ENCODE measurements around the gene BDNF. TPM values are rescaled to one million over a fixed set of nuclear protein-coding genes. Genes with fewer than 3 reads are reported as not detected.

Gene BDNF
- total RNA-seq, 2 experiments from 2014 or later: not detected

- Histone ChIP-seq H2AFZ (ENCODE audit: low read length) (no peak overlapping the region), H3K9me3 (ENCODE audit: low read length) (no peaks in the 10 kb centered on the region), H3K79me2 (ENCODE audit: insufficient read depth, low read depth, low read length) (no peaks in the 10 kb centered on the region), H3K9me2 (ENCODE audit: insufficient read depth, low read length) (no peaks in the 10 kb centered on the region), H3K4me1 (ENCODE audit: insufficient read depth, low read length, poor library complexity, severe bottlenecking) (no peaks in the 10 kb centered on the region), H3K36me3 (ENCODE audit: insufficient read depth, low read length) (no peaks in the 10 kb centered on the region), H4K20me1 (ENCODE audit: insufficient read depth, low read length) (no peaks in the 10 kb centered on the region), H3K4me2 (ENCODE audit: low read length) (no peak overlapping the region), H3K4me3 (ENCODE audit: low read depth, low read length, poor library complexity, severe bottlenecking) (no peak overlapping the region), H3K27ac (ENCODE audit: low read depth, low read length, poor library complexity, severe bottlenecking) (no peak overlapping the region)
- no peak for TF ChIP-seq EZH2phosphoT487 (IDR thresholded peaks at IDR 0.05; ENCODE audit: borderline replicate concordance, low read depth, low read length)
- TF ChIP-seq CTCF (conservative IDR thresholded peaks at IDR 0.05; ENCODE audit: low read length): no peak
- no peak for DNase-seq (ENCODE audit: low spot score)
- CTCF ChIA-PET (ENCODE audit: unreplicated experiment): no interaction called here
- BruUV-seq (replicated peaks): no TSS peak
- intact Hi-C loops (cut with micrococcal nuclease; ENCODE audit: unreplicated experiment): loop anchor here (2.0 to 5.0 kb wide), 2 partner anchors 1460 to 1637 kb away; no protein-coding TSS in a partner anchor
- POLR2A ChIA-PET: interaction anchor here (0.6 kb wide), 1 partner anchor 9 kb away, joined by 4 read pairs; no protein-coding TSS in a partner anchor
Measured at GRCh38 chr11:27697679-27698275, 2.5 kb downstream of the BDNF start.

GRCh38 chr11:27696961-27697360 lies 3.3 kb downstream of the BDNF start:
- POLR2A ChIA-PET: interaction anchor here (0.5 kb wide), 1 partner anchor 98 kb away, joined by 6 read pairs; no protein-coding TSS in a partner anchor
- Histone ChIP-seq H3K4me3 (ENCODE audit: low read depth, low read length, poor library complexity, severe bottlenecking) (no peak overlapping the region), H3K36me3 (ENCODE audit: insufficient read depth, low read length) (no peaks in the 10 kb centered on the region), H3K27ac (ENCODE audit: low read depth, low read length, poor library complexity, severe bottlenecking) (no peak overlapping the region), H3K79me2 (ENCODE audit: insufficient read depth, low read depth, low read length) (no peaks in the 10 kb centered on the region), H2AFZ (ENCODE audit: low read length) (no peak overlapping the region), H3K4me1 (ENCODE audit: insufficient read depth, low read length, poor library complexity, severe bottlenecking) (no peaks in the 10 kb centered on the region), H3K9me2 (ENCODE audit: insufficient read depth, low read length) (no peaks in the 10 kb centered on the region), H3K4me2 (ENCODE audit: low read length) (no peak overlapping the region), H4K20me1 (ENCODE audit: insufficient read depth, low read length) (no peaks in the 10 kb centered on the region), H3K9me3 (ENCODE audit: low read length) (no peaks in the 10 kb centered on the region)
- BruUV-seq (replicated peaks): no TSS peak
- CTCF ChIA-PET (ENCODE audit: unreplicated experiment): no interaction called here
- DNase-seq (ENCODE audit: low spot score): no peak
- intact Hi-C loops (cut with micrococcal nuclease; ENCODE audit: unreplicated experiment): loop anchor here (5.0 kb wide), 1 partner anchor 1460 kb away; no protein-coding TSS in a partner anchor
- TF ChIP-seq CTCF (conservative IDR thresholded peaks at IDR 0.05; ENCODE audit: low read length) (no peak), EZH2phosphoT487 (IDR thresholded peaks at IDR 0.05; ENCODE audit: borderline replicate concordance, low read depth, low read length) (no peak)

GRCh38 chr11:27696115-27696514 lies 4.1 kb downstream of the BDNF start:
- Histone ChIP-seq H3K27ac (ENCODE audit: low read depth, low read length, poor library complexity, severe bottlenecking) (no peak overlapping the region), H3K4me3 (ENCODE audit: low read depth, low read length, poor library complexity, severe bottlenecking) (no peak overlapping the region), H3K4me1 (ENCODE audit: insufficient read depth, low read length, poor library complexity, severe bottlenecking) (no peaks in the 10 kb centered on the region), H3K9me3 (ENCODE audit: low read length) (no peaks in the 10 kb centered on the region), H2AFZ (ENCODE audit: low read length) (no peak overlapping the region), H3K36me3 (ENCODE audit: insufficient read depth, low read length) (no peaks in the 10 kb centered on the region), H3K9me2 (ENCODE audit: insufficient read depth, low read length) (no peaks in the 10 kb centered on the region), H4K20me1 (ENCODE audit: insufficient read depth, low read length) (no peaks in the 10 kb centered on the region), H3K79me2 (ENCODE audit: insufficient read depth, low read depth, low read length) (no peaks in the 10 kb centered on the region), H3K4me2 (ENCODE audit: low read length) (no peak overlapping the region)
- CTCF ChIA-PET (ENCODE audit: unreplicated experiment): no interaction called here
- BruUV-seq (replicated peaks): no TSS peak
- POLR2A ChIA-PET: interaction anchor here (0.7 kb wide), 1 partner anchor 22 kb away, joined by 3 read pairs; no protein-coding TSS in a partner anchor
- intact Hi-C loops (cut with micrococcal nuclease; ENCODE audit: unreplicated experiment): loop anchor here (5.0 kb wide), 1 partner anchor 1461 kb away; no protein-coding TSS in a partner anchor
- DNase-seq (ENCODE audit: low spot score): no peak
- TF ChIP-seq EZH2phosphoT487 (IDR thresholded peaks at IDR 0.05; ENCODE audit: borderline replicate concordance, low read depth, low read length) (no peak), CTCF (conservative IDR thresholded peaks at IDR 0.05; ENCODE audit: low read length) (no peak)

Measured in OCI-LY7 (cell line).